ENCODE measurements around the gene LARGE2. TPM values are rescaled to one million over a fixed set of nuclear protein-coding genes. Genes with fewer than 3 reads are reported as not detected.
A peak's percentile ranks its signal among the peaks of the same experiment; 100 is the strongest.
"Not testable (repeated sequence)": the region's sequence is repeated elsewhere in the genome, so short reads cannot be mapped to it uniquely, and the experiment has no call there.

LARGE2 gene
- total RNA-seq, 3 donors from 2014 or later, result 1.8 to 6.0 (median 3.6) TPM

- Mint-ChIP-seq H3K9me3 (no peaks in the 10 kb centered on the region), H3K27me3 (ENCODE audit: low read depth) (peaks cover 4% of the 10 kb centered on the region), H3K4me1 (ENCODE audit: low read depth) (peaks cover 5% of the 10 kb centered on the region), H3K4me3 (no peak overlapping the region), H3K36me3 (ENCODE audit: insufficient read depth) (no peaks in the 10 kb centered on the region)
- no peak for ATAC-seq
- no peak for DNase-seq
Measured at GRCh38 chr11:45889555-45889954, 32.9 kb upstream of the LARGE2 start.

GRCh38 chr11:45889966-45890365 lies 32.5 kb upstream of the LARGE2 start:
- Mint-ChIP-seq H3K36me3 (ENCODE audit: insufficient read depth) (no peaks in the 10 kb centered on the region), H3K27me3 (ENCODE audit: low read depth) (peaks cover 8% of the 10 kb centered on the region), H3K4me1 (ENCODE audit: low read depth) (peaks cover 3% of the 10 kb centered on the region), H3K9me3 (no peaks in the 10 kb centered on the region), H3K4me3 (no peak overlapping the region)
- no peak for ATAC-seq
- no peak for DNase-seq

GRCh38 chr11:45890886-45891550 lies 31.4 kb upstream of the LARGE2 start:
- H3K4me1 Mint-ChIP-seq (ENCODE audit: low read depth), result no peaks in the 10 kb centered on the region
- DNase-seq (no peak), ATAC-seq (no peak)
- H3K4me3 Mint-ChIP-seq, result no peak overlapping the region
- H3K36me3 Mint-ChIP-seq (ENCODE audit: insufficient read depth), result no peaks in the 10 kb centered on the region
- H3K9me3 Mint-ChIP-seq, result no peaks in the 10 kb centered on the region
- peaks cover 15% of the 10 kb centered on the region for H3K27me3 Mint-ChIP-seq (ENCODE audit: low read depth)

GRCh38 chr11:45892856-45893255 lies 29.6 kb upstream of the LARGE2 start:
- Mint-ChIP-seq H3K4me1 (ENCODE audit: low read depth) (no peaks in the 10 kb centered on the region), H3K36me3 (ENCODE audit: insufficient read depth) (no peaks in the 10 kb centered on the region), H3K27me3 (ENCODE audit: low read depth) (peaks cover 25% of the 10 kb centered on the region), H3K9me3 (no peaks in the 10 kb centered on the region), H3K4me3 (no peak overlapping the region)
- ATAC-seq, result no peak
- DNase-seq, result no peak

GRCh38 chr11:45894555-45895247 lies 27.8 kb upstream of the LARGE2 start:
- no peaks in the 10 kb centered on the region for H3K36me3 Mint-ChIP-seq (ENCODE audit: insufficient read depth)
- no peaks in the 10 kb centered on the region for H3K9me3 Mint-ChIP-seq
- H3K27me3 Mint-ChIP-seq (ENCODE audit: low read depth), result peaks cover 37% of the 10 kb centered on the region
- H3K4me3 Mint-ChIP-seq, result no peak overlapping the region
- DNase-seq (no peak), ATAC-seq (no peak)
- H3K4me1 Mint-ChIP-seq (ENCODE audit: low read depth), result peaks cover 3% of the 10 kb centered on the region

GRCh38 chr11:45895553-45896259 lies 26.8 kb upstream of the LARGE2 start:
- H3K36me3 Mint-ChIP-seq (ENCODE audit: insufficient read depth), result no peaks in the 10 kb centered on the region
- H3K4me1 Mint-ChIP-seq (ENCODE audit: low read depth), result peaks cover 3% of the 10 kb centered on the region
- ATAC-seq (no peak), DNase-seq (no peak)
- H3K4me3 Mint-ChIP-seq, result no peak overlapping the region
- H3K27me3 Mint-ChIP-seq (ENCODE audit: low read depth), result peaks cover 41% of the 10 kb centered on the region
- no peaks in the 10 kb centered on the region for H3K9me3 Mint-ChIP-seq

- H3K4me3 Mint-ChIP-seq, result no peak overlapping the region
Measured at GRCh38 chr11:45896422-45896984, 26.0 kb upstream of the LARGE2 start.

GRCh38 chr11:45897556-45897955 lies 24.9 kb upstream of the LARGE2 start:
- Mint-ChIP-seq H3K36me3 (ENCODE audit: insufficient read depth) (no peaks in the 10 kb centered on the region), H3K27me3 (ENCODE audit: low read depth) (peaks cover 42% of the 10 kb centered on the region)

More at GRCh38 chr11:45896422-45896984, 26.0 kb upstream of the LARGE2 start:
- H3K27me3 Mint-ChIP-seq (ENCODE audit: low read depth), result peaks cover 42% of the 10 kb centered on the region
- H3K9me3 Mint-ChIP-seq, result no peaks in the 10 kb centered on the region
- no peaks in the 10 kb centered on the region for H3K36me3 Mint-ChIP-seq (ENCODE audit: insufficient read depth)
- no peak for DNase-seq
- peaks cover 3% of the 10 kb centered on the region for H3K4me1 Mint-ChIP-seq (ENCODE audit: low read depth)
- ATAC-seq, result no peak

GRCh38 chr11:45899086-45899447 lies 23.4 kb upstream of the LARGE2 start:
- Mint-ChIP-seq H3K9me3 (no peaks in the 10 kb centered on the region), H3K4me3 (peak overlapping the region; percentile 60), H3K27me3 (ENCODE audit: low read depth) (peaks cover 38% of the 10 kb centered on the region), H3K36me3 (ENCODE audit: insufficient read depth) (no peaks in the 10 kb centered on the region), H3K4me1 (ENCODE audit: low read depth) (peaks cover 3% of the 10 kb centered on the region)
- DNase-seq (no peak), ATAC-seq (no peak)

More at GRCh38 chr11:45897556-45897955, 24.9 kb upstream of the LARGE2 start:
- no peak for ATAC-seq
- Mint-ChIP-seq H3K4me1 (ENCODE audit: low read depth) (peaks cover 3% of the 10 kb centered on the region), H3K9me3 (no peaks in the 10 kb centered on the region), H3K4me3 (no peak overlapping the region)
- DNase-seq, result no peak

GRCh38 chr11:45899448-45900174 lies 22.8 kb upstream of the LARGE2 start:
- DNase-seq (peak; percentile 52), ATAC-seq (peak; percentile 82 to 87)
- H3K4me3 Mint-ChIP-seq, result peak overlapping the region; percentile 60
- no peaks in the 10 kb centered on the region for H3K9me3 Mint-ChIP-seq
- peaks cover 37% of the 10 kb centered on the region for H3K27me3 Mint-ChIP-seq (ENCODE audit: low read depth)
- H3K36me3 Mint-ChIP-seq (ENCODE audit: insufficient read depth), result no peaks in the 10 kb centered on the region
- H3K4me1 Mint-ChIP-seq (ENCODE audit: low read depth), result peaks cover 3% of the 10 kb centered on the region

- not testable (repeated sequence) for H3K36me3 Mint-ChIP-seq (ENCODE audit: insufficient read depth); H3K4me1 Mint-ChIP-seq (ENCODE audit: low read depth); ATAC-seq; H3K9me3 Mint-ChIP-seq; DNase-seq
- H3K4me3 Mint-ChIP-seq, result peak overlapping the region; percentile 64
- peaks cover 30% of the 10 kb centered on the region for H3K27me3 Mint-ChIP-seq (ENCODE audit: low read depth)
Measured at GRCh38 chr11:45900175-45900800, 22.2 kb upstream of the LARGE2 start.

GRCh38 chr11:45900916-45901617 lies 21.4 kb upstream of the LARGE2 start:
- peak overlapping the region; percentile 64 for H3K4me3 Mint-ChIP-seq
- peaks cover 26% of the 10 kb centered on the region for H3K27me3 Mint-ChIP-seq (ENCODE audit: low read depth)
- DNase-seq, result no peak
- no peak for ATAC-seq
- H3K4me1 Mint-ChIP-seq (ENCODE audit: low read depth), result peaks cover 5% of the 10 kb centered on the region
- H3K9me3 Mint-ChIP-seq, result no peaks in the 10 kb centered on the region
- H3K36me3 Mint-ChIP-seq (ENCODE audit: insufficient read depth), result no peaks in the 10 kb centered on the region

GRCh38 chr11:45901626-45902025 lies 20.8 kb upstream of the LARGE2 start:
- H3K4me3 Mint-ChIP-seq, result no peak overlapping the region
- H3K4me1 Mint-ChIP-seq (ENCODE audit: low read depth), result peaks cover 10% of the 10 kb centered on the region
- peaks cover 23% of the 10 kb centered on the region for H3K27me3 Mint-ChIP-seq (ENCODE audit: low read depth)
- ATAC-seq (no peak), DNase-seq (no peak)
- no peaks in the 10 kb centered on the region for H3K36me3 Mint-ChIP-seq (ENCODE audit: insufficient read depth)
- no peaks in the 10 kb centered on the region for H3K9me3 Mint-ChIP-seq

All from activated T-cell treated with anti-CD3 and anti-CD28 coated beads, Interleukin-2, amount 50 U/mL, for 4 hours (primary cell).